ENCODE data around the gene RBM10. TPM values are rescaled to one million over a fixed set of nuclear protein-coding genes. Genes with fewer than 3 reads are reported as not detected.

The RBM10 gene
- total and polyA plus RNA-seq, 2 donors (not counting 3 experiments of a cell fraction or from before 2014, with no cell fraction given): 37.3 to 51.5 TPM

DNA sequence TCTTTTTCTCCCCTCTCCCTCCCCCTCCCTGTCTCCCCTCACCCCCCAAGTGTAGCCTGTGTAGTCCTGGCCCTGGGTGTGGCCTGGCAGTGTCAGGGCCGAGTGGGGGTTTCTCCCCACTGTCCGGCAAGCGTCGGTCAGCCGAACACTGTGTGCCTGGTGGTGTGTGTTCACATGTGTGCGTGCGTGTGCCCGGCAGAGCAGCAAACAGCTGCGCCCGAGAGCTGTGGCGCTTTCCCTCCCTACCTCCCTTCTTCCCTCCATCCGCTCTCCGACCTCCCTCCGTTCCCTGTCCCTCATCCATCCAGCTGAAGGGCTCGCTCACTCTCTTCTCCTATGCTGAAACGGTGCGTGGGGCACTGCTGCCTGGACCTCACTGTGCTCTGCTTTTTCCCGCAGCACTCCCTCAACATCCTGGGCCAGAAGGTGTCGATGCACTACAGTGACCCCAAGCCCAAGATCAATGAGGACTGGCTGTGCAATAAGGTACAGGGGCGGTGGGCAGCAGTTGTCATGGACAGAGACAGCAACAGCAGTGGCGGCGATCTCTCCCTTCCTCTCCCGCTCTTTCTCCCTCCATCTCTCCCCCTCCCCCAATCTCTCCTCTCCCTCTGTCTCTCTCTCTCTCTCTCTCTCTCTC lies 31.2 kb downstream of the RBM10 start:
- dilution Hi-C loops (cut with MboI; ENCODE audit: extremely low pct_ligation_motif_present, low sequenced_read_pairs) (no loop called here), intact Hi-C loops (cut with micrococcal nuclease) (no loop called here)
- H3K36me3 ChIP-seq (ENCODE audit: control insufficient read depth in 2 of 2, extremely low read depth in 1 of 2, insufficient read depth in 2 of 2, low read length in 2 of 2): peaks cover 0 to 49% of the 10 kb centered on the region in 2 experiments
- no peak overlapping the region for H3K9ac ChIP-seq (replicated peaks; ENCODE audit: extremely low read depth, insufficient read depth, low read length)
- DNase-seq (ENCODE audit: low read depth, low spot score) (no peak), FAIRE-seq (no peak)
- H4K20me1 ChIP-seq (replicated peaks; ENCODE audit: control insufficient read depth, extremely low read depth, insufficient read depth, low read length): no peaks in the 10 kb centered on the region
- H3K27ac ChIP-seq (ENCODE audit: insufficient read depth, low read depth, low read length): no peak overlapping the region
- H3K9me1 ChIP-seq (replicated peaks; ENCODE audit: control insufficient read depth, extremely low read depth, insufficient read depth, low read length): no peaks in the 10 kb centered on the region
- no TSS peak for BruUV-seq (replicated peaks)
- no peak overlapping the region for H3K4me3 ChIP-seq (replicated peaks in 1 of 3; ENCODE audit: insufficient read depth in 1 of 3, low read depth in 1 of 3, low read length in 3 of 3)
- no peaks in the 10 kb centered on the region for H3K27me3 ChIP-seq (ENCODE audit: control insufficient read depth in 2 of 2, insufficient read depth in 2 of 2, low read length in 2 of 2)
- POLR2A ChIA-PET: no interaction called here
- TF ChIP-seq FOS (IDR thresholded peaks at IDR 0.05; ENCODE audit: borderline replicate concordance, insufficient read depth, low read length): no peak
- no peak for TF ChIP-seq CTCF (IDR thresholded peaks at IDR 0.05; ENCODE audit: extremely low read depth in 1 of 2, insufficient read depth in 1 of 2, low read depth in 1 of 2, low read length in 2 of 2)
- no peak for TF ChIP-seq MYC (IDR thresholded peaks at IDR 0.05; ENCODE audit: low read depth, low read length)
- TF ChIP-seq MAX (IDR thresholded peaks at IDR 0.05; ENCODE audit: insufficient read depth, insufficient read length): no peak
- TF ChIP-seq EZH2 (IDR thresholded peaks at IDR 0.05; ENCODE audit: borderline replicate concordance, low read depth, low read length, severe bottlenecking): no peak
- no peak for TF ChIP-seq POLR2AphosphoS5 (IDR thresholded peaks at IDR 0.05; ENCODE audit: insufficient read depth, low read depth, low read length)
- TF ChIP-seq JUN (IDR thresholded peaks at IDR 0.05; ENCODE audit: borderline replicate concordance, insufficient read depth, insufficient read length, low read depth): no peak
- TF ChIP-seq GATA2 (IDR thresholded peaks at IDR 0.05; ENCODE audit: insufficient read depth, insufficient read length, low read depth, low read length): no peak
- no peak for TF ChIP-seq POLR2A (IDR thresholded peaks at IDR 0.05; ENCODE audit: low read depth, low read length)
- no peaks in the 10 kb centered on the region for H3K79me2 ChIP-seq (ENCODE audit: control insufficient read depth, insufficient read depth, low read length)
- H2AFZ ChIP-seq (ENCODE audit: low read depth, low read length): no peak overlapping the region
- CTCF ChIA-PET: no interaction called here
- no peaks in the 10 kb centered on the region for H3K4me1 ChIP-seq (ENCODE audit: control insufficient read depth, extremely low read depth, insufficient read depth, low read length)
- H3K9me3 ChIP-seq (replicated peaks; ENCODE audit: control insufficient read depth, insufficient read depth, low read length): no peaks in the 10 kb centered on the region
- H3K4me2 ChIP-seq (ENCODE audit: insufficient read depth, low read length): no peak overlapping the region

Measured in endothelial cell of umbilical vein (primary cell).